Activated T-cell treated with anti-CD3 and anti-CD28 coated beads, Interleukin-2, amount 50 U/mL, for 4 hours (primary cell): Measurements from ENCODE around the gene ZFP3. TPM values are rescaled to one million over a fixed set of nuclear protein-coding genes. Genes with fewer than 3 reads are reported as not detected.
A peak's percentile ranks its signal among the peaks of the same experiment; 100 is the strongest.
"Not testable (repeated sequence)": the region's sequence is repeated elsewhere in the genome, so short reads cannot be mapped to it uniquely, and the experiment has no call there.

Experiments used
- ATAC-seq, 2 donors: fragments of 200-7000 bp; cut with Tn5 transposase; one replicate each; pipeline ENCODE4 v1.10.0; 2021
- DNase-seq: peaks from one replicate; pipeline ENCODE4 v3.0.0-alpha.2; 2020
- H3K27me3 Mint-ChIP-seq: one replicate; pipeline ENCODE4 v1.8.0; 2021; ENCODE audit warnings: low read depth, mixed read lengths
- H3K36me3 Mint-ChIP-seq: one replicate; pipeline ENCODE4 v1.8.0; 2022; ENCODE audit warnings: mixed read lengths; ENCODE audit not compliant: insufficient read depth
- H3K4me1 Mint-ChIP-seq: one replicate; pipeline ENCODE4 v1.8.0; 2021; ENCODE audit warnings: low read depth, mixed read lengths
- H3K4me3 Mint-ChIP-seq: one replicate; pipeline ENCODE4 v1.8.0; 2021; ENCODE audit warnings: mild to moderate bottlenecking, moderate library complexity, mixed read lengths
- H3K9me3 Mint-ChIP-seq: one replicate; pipeline ENCODE4 v1.8.0; 2021; ENCODE audit warnings: mixed read lengths
- total RNA-seq, 3 donors: library from RNA; stranded (reverse); gene quantifications; one replicate each; pipeline ENCODE4 v1.2.1, GENCODE V29; 2021

The ZFP3 gene
- 1 to 10 TPM; 1.7 to 2.2 (median 1.8) TPM for total RNA-seq

- Mint-ChIP-seq H3K4me1 (peaks cover 28% of the 10 kb centered on the region), H3K27me3 (no peaks in the 10 kb centered on the region), H3K4me3 (peak within 1 kb of the TSS; percentile 81), H3K9me3 (no peaks in the 10 kb centered on the region), H3K36me3 (peaks cover 12% of the 10 kb centered on the region)
- ATAC-seq (peak; percentile 86 to 91), DNase-seq (peak; percentile 66)
Measured at GRCh38 chr17:5078106-5079028, at the start of gene ZFP3. TSS of gene ZFP3 (plus strand) at chr17:5078467. CDS start at chr17:5091505, 13,038 bp downstream.

GRCh38 chr17:5030168-5030567 lies 48.1 kb upstream of the ZFP3 start:
- H3K4me1 Mint-ChIP-seq = peaks cover 21% of the 10 kb centered on the region
- H3K27me3 Mint-ChIP-seq, H3K36me3 Mint-ChIP-seq, H3K9me3 Mint-ChIP-seq, DNase-seq, ATAC-seq: not testable (repeated sequence)
- peak overlapping the region; percentile 75 for H3K4me3 Mint-ChIP-seq

GRCh38 chr17:5031365-5032082 lies 46.7 kb upstream of the ZFP3 start:
- DNase-seq (peak; percentile 80), ATAC-seq (peak; percentile 90 to 91)
- H3K27me3 Mint-ChIP-seq = no peaks in the 10 kb centered on the region
- H3K4me3 Mint-ChIP-seq = peak overlapping the region; percentile 75
- H3K36me3 Mint-ChIP-seq = no peaks in the 10 kb centered on the region
- H3K9me3 Mint-ChIP-seq = no peaks in the 10 kb centered on the region
- peaks cover 21% of the 10 kb centered on the region for H3K4me1 Mint-ChIP-seq

- Mint-ChIP-seq H3K9me3 (no peaks in the 10 kb centered on the region), H3K36me3 (no peaks in the 10 kb centered on the region), H3K4me3 (no peak overlapping the region), H3K4me1 (peaks cover 21% of the 10 kb centered on the region), H3K27me3 (no peaks in the 10 kb centered on the region)
- DNase-seq = no peak
- ATAC-seq = no peak
Measured at GRCh38 chr17:5032865-5033264, 45.4 kb upstream of the ZFP3 start.

GRCh38 chr17:5033352-5034015 lies 44.8 kb upstream of the ZFP3 start:
- ATAC-seq (no peak), DNase-seq (no peak)
- no peaks in the 10 kb centered on the region for H3K9me3 Mint-ChIP-seq
- no peaks in the 10 kb centered on the region for H3K27me3 Mint-ChIP-seq
- H3K4me3 Mint-ChIP-seq = no peak overlapping the region
- peaks cover 21% of the 10 kb centered on the region for H3K4me1 Mint-ChIP-seq
- no peaks in the 10 kb centered on the region for H3K36me3 Mint-ChIP-seq

- no peaks in the 10 kb centered on the region for H3K36me3 Mint-ChIP-seq
- peaks cover 21% of the 10 kb centered on the region for H3K4me1 Mint-ChIP-seq
- H3K4me3 Mint-ChIP-seq = no peak overlapping the region
- no peaks in the 10 kb centered on the region for H3K9me3 Mint-ChIP-seq
- ATAC-seq = no peak
- H3K27me3 Mint-ChIP-seq = no peaks in the 10 kb centered on the region
- no peak for DNase-seq
Measured at GRCh38 chr17:5034063-5034462, 44.2 kb upstream of the ZFP3 start.

GRCh38 chr17:5034651-5035050 lies 43.6 kb upstream of the ZFP3 start:
- ATAC-seq = no peak
- Mint-ChIP-seq H3K4me1 (peaks cover 21% of the 10 kb centered on the region), H3K9me3 (no peaks in the 10 kb centered on the region), H3K4me3 (no peak overlapping the region), H3K27me3 (no peaks in the 10 kb centered on the region), H3K36me3 (no peaks in the 10 kb centered on the region)
- no peak for DNase-seq

- ATAC-seq = no peak
Measured at GRCh38 chr17:5035315-5035714, 43.0 kb upstream of the ZFP3 start, which contains the start of gene SLC52A1. TSS of gene SLC52A1 (minus strand) at chr17:5035426. CDS start at chr17:5034606, 820 bp downstream.

GRCh38 chr17:5042157-5043022 lies 35.9 kb upstream of the ZFP3 start:
- Mint-ChIP-seq H3K9me3 (no peaks in the 10 kb centered on the region), H3K4me1 (peaks cover 44% of the 10 kb centered on the region), H3K4me3 (peak overlapping the region; percentile 81), H3K36me3 (no peaks in the 10 kb centered on the region), H3K27me3 (no peaks in the 10 kb centered on the region)
- ATAC-seq (peak; percentile 46 to 48), DNase-seq (peak; percentile 37)

More at GRCh38 chr17:5035315-5035714, 43.0 kb upstream of the ZFP3 start, which contains the start of gene SLC52A1:
- Mint-ChIP-seq H3K9me3 (no peaks in the 10 kb centered on the region), H3K4me3 (no peak within 1 kb of the TSS), H3K27me3 (no peaks in the 10 kb centered on the region), H3K36me3 (no peaks in the 10 kb centered on the region), H3K4me1 (peaks cover 24% of the 10 kb centered on the region)
- no peak for DNase-seq

- Mint-ChIP-seq H3K27me3 (no peaks in the 10 kb centered on the region), H3K4me1 (peaks cover 53% of the 10 kb centered on the region), H3K4me3 (peak overlapping the region; percentile 45), H3K36me3 (no peaks in the 10 kb centered on the region), H3K9me3 (no peaks in the 10 kb centered on the region)
- no peak for ATAC-seq
- no peak for DNase-seq
Measured at GRCh38 chr17:5043524-5043923, 34.7 kb upstream of the ZFP3 start.

GRCh38 chr17:5044630-5045029 lies 33.6 kb upstream of the ZFP3 start:
- no peaks in the 10 kb centered on the region for H3K36me3 Mint-ChIP-seq
- no peak overlapping the region for H3K4me3 Mint-ChIP-seq
- ATAC-seq = no peak
- no peak for DNase-seq
- H3K4me1 Mint-ChIP-seq = peaks cover 61% of the 10 kb centered on the region
- H3K9me3 Mint-ChIP-seq = no peaks in the 10 kb centered on the region
- H3K27me3 Mint-ChIP-seq = no peaks in the 10 kb centered on the region

- H3K9me3 Mint-ChIP-seq = no peaks in the 10 kb centered on the region
- ATAC-seq = no peak
- no peak for DNase-seq
- peaks cover 64% of the 10 kb centered on the region for H3K4me1 Mint-ChIP-seq
- no peaks in the 10 kb centered on the region for H3K36me3 Mint-ChIP-seq
- H3K4me3 Mint-ChIP-seq = no peak overlapping the region
- no peaks in the 10 kb centered on the region for H3K27me3 Mint-ChIP-seq
Measured at GRCh38 chr17:5045496-5045895, 32.8 kb upstream of the ZFP3 start.

- Mint-ChIP-seq H3K4me1 (peaks cover 57% of the 10 kb centered on the region), H3K4me3 (no peak overlapping the region), H3K27me3 (no peaks in the 10 kb centered on the region), H3K9me3 (no peaks in the 10 kb centered on the region), H3K36me3 (no peaks in the 10 kb centered on the region)
- no peak for ATAC-seq
- no peak for DNase-seq
Measured at GRCh38 chr17:5047446-5047845, 30.8 kb upstream of the ZFP3 start.
